HG03280 (cell line): ENCODE results near the gene TNRC6A.

Experiments used
- ATAC-seq: cut with Tn5 transposase; IDR thresholded peaks from one replicate; pipeline ENCODE4 v1.9.1; 2021; ENCODE audit warnings: mild to moderate bottlenecking, moderate library complexity; ENCODE audit not compliant: unreplicated experiment

The TNRC6A gene

GRCh38 chr16:24863582-24864437, 134.4 kb downstream of the TNRC6A start:
- ATAC-seq: no peak

- ATAC-seq: no peak
These were observed 139.6 kb downstream of the TNRC6A start for GRCh38 chr16:24869033-24869432.

GRCh38 chr16:24871891-24872290, 142.4 kb downstream of the TNRC6A start:
- no peak for ATAC-seq

GRCh38 chr16:24873028-24873427, 143.6 kb downstream of the TNRC6A start:
- ATAC-seq: no peak

- ATAC-seq: no peak
These were observed 146.0 kb downstream of the TNRC6A start for GRCh38 chr16:24875466-24875865.
